Activated CD8-positive, alpha-beta T cell treated with anti-CD3 and anti-CD28 coated beads, Interleukin-2, amount 10 ng/mL, durations not matched to agents 7 days and 5 days (primary cell): Measurements from ENCODE around the gene HELZ. TPM values are rescaled to one million over a fixed set of nuclear protein-coding genes. Genes with fewer than 3 reads are reported as not detected.
A peak's percentile ranks its signal among the peaks of the same experiment; 100 is the strongest.

Experiments
- ATAC-seq: fragments of 150-1000 bp; cut with Tn5 transposase; one replicate; pipeline ENCODE4 v1.10.0; 2021; ENCODE audit warnings: moderate library complexity
- CTCF ChIA-PET: fragments of 350-600 bp; sonication (Branson Sonifier 250); formaldehyde crosslinking; loops from one replicate; lab custom pipeline; 2021; ENCODE audit warnings: antibody characterized with exemption; lab: Charles Lee
- POLR2A ChIA-PET: fragments of 350-600 bp; sonication (Branson Sonifier 250); formaldehyde crosslinking; loops from one replicate; lab custom pipeline; 2021; ENCODE audit warnings: antibody characterized with exemption; lab: Charles Lee
- DNase-seq: peaks from one replicate; pipeline ENCODE4 v3.0.0-alpha.2; 2020
- H3K27ac Mint-ChIP-seq: one replicate; pipeline ENCODE4 v1.8.0; 2021; ENCODE audit warnings: mild to moderate bottlenecking, mixed read lengths
- H3K27me3 Mint-ChIP-seq: one replicate; pipeline ENCODE4 v1.8.0; 2021; ENCODE audit warnings: low read depth, mixed read lengths
- H3K36me3 Mint-ChIP-seq: one replicate; pipeline ENCODE4 v1.8.0; 2021; ENCODE audit warnings: low read depth, mixed read lengths
- H3K4me1 Mint-ChIP-seq: one replicate; pipeline ENCODE4 v1.8.0; 2021; ENCODE audit warnings: low read depth, mixed read lengths
- H3K4me3 Mint-ChIP-seq: one replicate; pipeline ENCODE4 v1.8.0; 2021; ENCODE audit warnings: mild to moderate bottlenecking, mixed read lengths
- H3K9me3 Mint-ChIP-seq: one replicate; pipeline ENCODE4 v1.8.0; 2022; ENCODE audit warnings: mixed read lengths; ENCODE audit not compliant: insufficient read depth
- total RNA-seq, 2 experiments: library from RNA; stranded (reverse); gene quantifications; one replicate each; pipeline ENCODE4 v1.2.3, GENCODE V29; 2021

HELZ gene
- total RNA-seq, 2 experiments from 2014 or later = 69.1 to 76.6 TPM

DNA sequence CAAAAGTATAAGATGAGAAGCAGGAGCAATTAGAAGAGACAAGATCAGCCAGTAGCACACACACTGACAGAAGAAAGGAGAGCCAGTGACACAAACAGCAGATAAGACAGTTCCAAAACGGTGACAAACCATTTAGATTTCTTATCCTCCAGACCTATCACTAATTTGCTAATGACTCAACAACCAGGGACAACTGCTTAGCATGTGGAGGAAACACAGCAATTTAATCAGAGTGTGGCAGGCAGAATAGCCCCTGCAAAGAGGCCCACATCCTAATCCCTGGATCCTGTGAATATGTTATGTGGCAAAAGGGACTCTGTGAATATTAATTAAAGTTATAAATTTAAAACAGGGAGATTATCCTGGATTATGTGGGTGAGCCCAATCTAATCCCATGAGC, 119.6 kb downstream of the HELZ start:
- H3K4me3 Mint-ChIP-seq = no peak overlapping the region
- H3K27ac Mint-ChIP-seq = no peak overlapping the region
- H3K27me3 Mint-ChIP-seq = no peaks in the 10 kb centered on the region
- CTCF ChIA-PET = no interaction called here
- no peak for ATAC-seq
- POLR2A ChIA-PET = no interaction called here
- H3K4me1 Mint-ChIP-seq = peaks cover 3% of the 10 kb centered on the region
- no peaks in the 10 kb centered on the region for H3K9me3 Mint-ChIP-seq
- no peak for DNase-seq
- peaks cover 33% of the 10 kb centered on the region for H3K36me3 Mint-ChIP-seq

DNA sequence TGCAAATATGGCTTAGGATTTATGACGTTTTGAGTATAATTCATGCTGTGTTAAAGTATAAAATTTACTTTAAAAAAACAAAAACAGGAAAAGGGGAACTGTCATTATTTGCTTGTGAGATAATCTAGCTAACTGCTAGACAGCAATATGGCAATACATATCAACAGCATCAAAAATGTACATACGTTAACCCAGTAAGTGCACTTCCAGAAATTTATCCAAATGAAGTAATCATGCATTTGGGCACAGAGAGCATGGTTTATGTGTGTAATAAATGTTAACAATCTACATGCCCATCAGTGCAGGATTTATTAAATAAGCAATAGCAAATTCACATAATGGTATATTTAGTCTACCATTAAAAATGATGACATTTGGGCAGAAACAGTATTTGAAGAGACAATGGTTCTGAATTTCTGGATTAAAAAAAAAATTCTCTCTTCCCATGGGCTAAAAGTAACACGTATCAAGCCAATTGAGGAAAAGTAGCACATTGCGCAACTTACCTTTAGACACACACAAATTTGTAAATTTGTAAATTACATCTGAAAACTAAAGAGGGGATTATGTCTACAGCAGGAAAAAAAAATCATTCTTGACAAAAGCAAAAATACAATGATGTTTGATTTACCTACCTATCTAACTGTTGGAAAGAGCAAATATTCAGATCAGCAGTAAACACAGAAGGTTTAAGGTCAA, 120.4 kb downstream of the HELZ start:
- POLR2A ChIA-PET = no interaction called here
- ATAC-seq (no peak), DNase-seq (no peak)
- Mint-ChIP-seq H3K4me3 (no peak overlapping the region), H3K9me3 (no peaks in the 10 kb centered on the region), H3K36me3 (peaks cover 37% of the 10 kb centered on the region), H3K27ac (no peak overlapping the region), H3K4me1 (peaks cover 3% of the 10 kb centered on the region), H3K27me3 (no peaks in the 10 kb centered on the region)
- CTCF ChIA-PET = no interaction called here

DNA sequence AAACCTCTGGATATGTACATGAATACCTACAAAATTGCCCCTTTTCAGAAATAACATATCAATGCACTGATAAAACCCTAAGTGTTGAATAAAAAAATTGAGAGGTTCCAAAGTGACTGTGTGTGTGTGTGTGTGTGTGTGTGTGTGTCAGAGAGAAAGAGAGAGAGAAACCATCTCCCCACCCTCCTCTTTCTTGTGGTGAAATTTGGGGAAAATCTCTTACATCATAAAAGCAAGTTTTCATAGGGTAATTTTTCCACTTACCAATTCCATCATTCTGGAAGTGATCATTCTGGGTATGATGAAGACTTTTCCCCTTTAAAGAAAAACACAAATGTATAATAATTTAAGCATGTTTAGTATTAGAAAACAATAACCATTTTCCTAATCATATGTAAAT, 121.3 kb downstream of the HELZ start:
- no peak overlapping the region for H3K27ac Mint-ChIP-seq
- CTCF ChIA-PET = no interaction called here
- H3K36me3 Mint-ChIP-seq = peaks cover 42% of the 10 kb centered on the region
- POLR2A ChIA-PET = no interaction called here
- H3K4me1 Mint-ChIP-seq = peaks cover 3% of the 10 kb centered on the region
- H3K27me3 Mint-ChIP-seq = no peaks in the 10 kb centered on the region
- ATAC-seq (no peak), DNase-seq (no peak)
- no peak overlapping the region for H3K4me3 Mint-ChIP-seq
- H3K9me3 Mint-ChIP-seq = no peaks in the 10 kb centered on the region

DNA sequence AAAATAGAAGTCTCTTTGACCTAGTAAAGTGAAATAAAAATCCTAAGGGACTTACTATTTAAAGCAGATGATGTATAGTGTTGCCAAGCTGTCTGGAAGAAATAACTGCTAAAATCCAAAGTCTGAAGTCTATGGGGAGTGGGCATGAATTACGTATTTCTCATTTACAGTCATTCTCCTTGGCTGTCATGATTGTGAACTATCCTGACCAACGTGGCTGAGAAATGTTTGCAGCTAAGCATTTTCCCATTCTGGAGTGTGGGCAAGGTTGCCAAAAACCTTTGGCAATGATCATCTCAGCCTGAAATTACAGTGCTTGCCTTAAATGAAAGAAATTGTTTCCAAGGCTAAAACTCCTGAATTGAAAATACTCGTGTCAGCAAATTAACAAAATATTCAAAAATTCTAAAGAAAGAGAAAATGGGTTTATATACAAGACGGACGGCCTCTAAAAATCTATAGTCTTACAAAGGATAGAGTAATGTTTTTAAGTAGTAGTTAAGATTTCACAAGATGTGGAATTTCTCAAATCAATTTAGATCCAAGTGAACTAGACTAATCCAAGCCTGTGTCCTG, 123.6 kb downstream of the HELZ start:
- no peak overlapping the region for H3K27ac Mint-ChIP-seq
- peaks cover 8% of the 10 kb centered on the region for H3K9me3 Mint-ChIP-seq
- H3K4me1 Mint-ChIP-seq = peaks cover 2% of the 10 kb centered on the region
- no peak for ATAC-seq
- no peak for DNase-seq
- H3K27me3 Mint-ChIP-seq = no peaks in the 10 kb centered on the region
- H3K36me3 Mint-ChIP-seq = peaks cover 53% of the 10 kb centered on the region
- CTCF ChIA-PET = no interaction called here
- POLR2A ChIA-PET = no interaction called here
- no peak overlapping the region for H3K4me3 Mint-ChIP-seq

DNA sequence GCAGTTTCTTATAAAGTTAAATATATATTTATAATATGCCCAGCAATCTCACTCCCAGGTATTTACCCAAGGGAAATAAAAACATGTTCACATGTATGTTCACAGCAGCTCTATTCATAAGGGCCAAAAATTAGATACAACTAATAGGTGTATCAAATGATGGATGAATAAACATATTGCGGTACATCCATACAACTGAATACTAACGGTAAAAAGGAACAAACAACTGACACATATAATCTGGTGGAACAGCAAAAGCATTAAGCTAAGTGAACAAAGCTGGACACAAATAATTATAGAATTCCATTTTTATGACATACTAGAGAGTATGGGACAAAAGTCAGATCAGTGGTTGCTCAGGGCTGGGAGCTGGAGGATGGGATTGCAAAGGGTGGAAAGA, 125.9 kb downstream of the HELZ start:
- no peaks in the 10 kb centered on the region for H3K27me3 Mint-ChIP-seq
- DNase-seq (no peak), ATAC-seq (no peak)
- peaks cover 14% of the 10 kb centered on the region for H3K4me1 Mint-ChIP-seq
- H3K27ac Mint-ChIP-seq = no peak overlapping the region
- H3K36me3 Mint-ChIP-seq = peaks cover 72% of the 10 kb centered on the region
- POLR2A ChIA-PET = no interaction called here
- CTCF ChIA-PET = interaction anchor here (1.4 kb wide), 1 partner anchor 174 kb away, joined by 4 read pairs; no protein-coding TSS in a partner anchor
- no peak overlapping the region for H3K4me3 Mint-ChIP-seq
- H3K9me3 Mint-ChIP-seq = peaks cover 23% of the 10 kb centered on the region

DNA sequence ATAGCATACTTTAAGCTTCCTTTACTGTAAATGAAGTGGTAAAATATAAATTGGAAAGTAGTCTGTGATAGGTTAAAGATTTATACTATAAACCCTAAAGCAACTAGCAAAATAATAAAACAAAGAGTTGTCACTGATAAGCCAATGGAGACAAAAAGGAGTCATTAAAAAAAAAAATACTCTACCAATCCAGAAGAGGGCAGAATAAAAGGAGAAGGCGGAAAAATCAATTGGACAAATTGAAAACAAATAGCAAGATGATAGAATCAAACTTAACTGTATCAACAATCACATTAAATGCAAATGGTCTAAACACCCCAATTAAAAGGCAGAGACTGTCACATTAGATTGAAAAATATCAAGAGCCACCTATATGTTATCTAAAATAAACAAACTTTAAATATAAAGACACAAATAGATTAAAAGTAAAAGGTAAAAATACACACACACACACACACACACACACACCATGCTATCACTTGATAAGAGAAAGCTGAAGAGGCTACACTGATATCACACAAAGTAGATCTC, 128.9 kb downstream of the HELZ start:
- no peak overlapping the region for H3K4me3 Mint-ChIP-seq
- peaks cover 23% of the 10 kb centered on the region for H3K9me3 Mint-ChIP-seq
- DNase-seq (no peak), ATAC-seq (no peak)
- POLR2A ChIA-PET = no interaction called here
- H3K36me3 Mint-ChIP-seq = peaks cover 83% of the 10 kb centered on the region
- CTCF ChIA-PET = interaction anchor here (0.7 kb wide), 1 partner anchor 51 kb away, joined by 3 read pairs; no protein-coding TSS in a partner anchor
- no peak overlapping the region for H3K27ac Mint-ChIP-seq
- H3K4me1 Mint-ChIP-seq = peaks cover 14% of the 10 kb centered on the region
- no peaks in the 10 kb centered on the region for H3K27me3 Mint-ChIP-seq

DNA sequence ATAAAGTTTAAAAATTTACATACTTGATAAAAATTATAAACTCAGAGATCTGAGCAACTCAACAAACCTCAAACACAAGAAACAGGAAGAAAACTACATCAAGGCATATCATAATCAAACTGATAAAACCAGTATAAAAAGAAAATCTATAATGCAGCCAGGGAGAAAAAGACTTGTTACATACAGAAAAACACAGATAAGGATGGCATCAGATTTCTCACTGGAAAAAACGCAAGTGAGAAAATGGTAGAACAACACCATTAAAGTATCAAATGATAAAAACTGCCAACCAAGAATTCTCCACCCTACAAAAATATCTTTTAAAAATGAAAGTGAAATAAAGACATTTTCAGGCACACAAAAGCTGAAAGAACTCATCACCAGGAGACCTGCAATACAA, 129.6 kb downstream of the HELZ start:
- H3K36me3 Mint-ChIP-seq = peaks cover 81% of the 10 kb centered on the region
- peaks cover 23% of the 10 kb centered on the region for H3K9me3 Mint-ChIP-seq
- peaks cover 14% of the 10 kb centered on the region for H3K4me1 Mint-ChIP-seq
- DNase-seq (no peak), ATAC-seq (no peak)
- no peak overlapping the region for H3K4me3 Mint-ChIP-seq
- ChIA-PET CTCF (interaction anchor here (0.7 kb wide), 1 partner anchor 52 kb away, joined by 3 read pairs; no protein-coding TSS in a partner anchor), POLR2A (no interaction called here)
- no peaks in the 10 kb centered on the region for H3K27me3 Mint-ChIP-seq
- H3K27ac Mint-ChIP-seq = no peak overlapping the region

DNA sequence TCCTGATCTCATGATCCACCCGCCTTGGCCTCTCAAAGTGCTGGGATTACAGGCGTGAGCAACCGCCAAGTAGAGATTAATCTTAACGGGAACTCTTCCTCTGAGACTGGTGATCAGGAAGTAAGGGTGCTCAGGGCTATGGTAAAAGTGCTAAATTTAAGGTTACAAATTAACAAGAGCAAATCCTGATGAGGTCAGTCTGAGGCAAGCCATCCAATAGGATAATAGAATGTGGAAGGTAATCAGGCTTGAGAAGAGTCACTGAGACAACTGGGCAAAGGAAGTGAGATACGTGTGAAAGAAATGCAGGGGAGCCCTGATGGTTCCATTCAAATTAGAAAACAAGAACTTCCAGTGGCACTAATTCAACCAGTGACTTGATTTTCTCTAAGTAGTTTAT, 131.5 kb downstream of the HELZ start:
- Mint-ChIP-seq H3K4me3 (no peak overlapping the region), H3K27ac (no peak overlapping the region)
- POLR2A ChIA-PET = no interaction called here

DNA sequence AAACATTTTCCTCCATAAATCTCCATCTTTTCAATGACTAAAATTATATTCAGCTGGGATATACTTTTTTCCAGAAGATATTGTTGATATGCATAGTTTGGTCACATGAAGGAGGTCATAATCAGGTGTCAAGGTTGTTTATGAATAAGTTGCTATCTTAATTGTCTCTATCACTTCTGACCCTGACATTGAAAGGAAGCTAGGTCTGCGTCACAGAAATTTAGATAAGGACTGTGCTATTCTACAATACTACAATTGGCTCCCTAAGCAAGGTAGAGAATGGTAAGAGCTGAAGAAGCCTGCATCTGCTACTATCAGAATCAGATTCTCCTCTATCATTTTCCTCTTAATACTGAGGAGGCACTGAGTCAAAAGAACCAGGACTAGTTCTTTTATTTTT, 133.2 kb downstream of the HELZ start:
- Mint-ChIP-seq H3K27ac (no peak overlapping the region), H3K4me1 (peaks cover 12% of the 10 kb centered on the region), H3K27me3 (no peaks in the 10 kb centered on the region), H3K36me3 (peaks cover 77% of the 10 kb centered on the region), H3K9me3 (peaks cover 14% of the 10 kb centered on the region), H3K4me3 (no peak overlapping the region)
- ChIA-PET CTCF (no interaction called here), POLR2A (no interaction called here)
- no peak for DNase-seq
- ATAC-seq = no peak

More for the DNA sequence above, 131.5 kb downstream of the HELZ start:
- DNase-seq = no peak
- peaks cover 77% of the 10 kb centered on the region for H3K36me3 Mint-ChIP-seq
- peaks cover 22% of the 10 kb centered on the region for H3K9me3 Mint-ChIP-seq
- no peak for ATAC-seq
- H3K4me1 Mint-ChIP-seq = peaks cover 14% of the 10 kb centered on the region
- no peaks in the 10 kb centered on the region for H3K27me3 Mint-ChIP-seq
- CTCF ChIA-PET = interaction anchor here (0.7 kb wide), 1 partner anchor 175 kb away, joined by 3 read pairs; no protein-coding TSS in a partner anchor

DNA sequence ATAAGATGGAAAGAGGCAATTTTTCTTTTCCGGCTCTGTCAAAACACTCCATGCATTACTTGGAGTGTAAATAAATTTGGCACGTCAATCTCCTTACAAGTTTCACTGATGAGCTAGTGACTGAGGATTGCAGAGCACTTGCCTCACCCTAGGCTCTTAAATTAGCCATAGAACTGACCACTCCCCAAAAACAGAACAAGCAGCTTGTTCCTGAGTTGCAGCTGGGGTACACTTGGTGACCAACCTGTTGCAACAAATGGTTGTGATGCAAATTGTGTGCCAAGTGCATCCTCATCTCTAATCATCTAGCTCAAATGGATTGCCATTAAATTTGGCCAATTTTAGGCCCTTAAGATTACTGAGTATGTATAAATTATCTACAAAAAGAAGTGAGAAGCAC, 133.7 kb downstream of the HELZ start:
- ATAC-seq (no peak), DNase-seq (no peak)
- POLR2A ChIA-PET = no interaction called here
- CTCF ChIA-PET = no interaction called here
- H3K4me1 Mint-ChIP-seq = peaks cover 12% of the 10 kb centered on the region
- peaks cover 14% of the 10 kb centered on the region for H3K9me3 Mint-ChIP-seq
- H3K36me3 Mint-ChIP-seq = peaks cover 73% of the 10 kb centered on the region
- no peaks in the 10 kb centered on the region for H3K27me3 Mint-ChIP-seq
- no peak overlapping the region for H3K4me3 Mint-ChIP-seq
- no peak overlapping the region for H3K27ac Mint-ChIP-seq

DNA sequence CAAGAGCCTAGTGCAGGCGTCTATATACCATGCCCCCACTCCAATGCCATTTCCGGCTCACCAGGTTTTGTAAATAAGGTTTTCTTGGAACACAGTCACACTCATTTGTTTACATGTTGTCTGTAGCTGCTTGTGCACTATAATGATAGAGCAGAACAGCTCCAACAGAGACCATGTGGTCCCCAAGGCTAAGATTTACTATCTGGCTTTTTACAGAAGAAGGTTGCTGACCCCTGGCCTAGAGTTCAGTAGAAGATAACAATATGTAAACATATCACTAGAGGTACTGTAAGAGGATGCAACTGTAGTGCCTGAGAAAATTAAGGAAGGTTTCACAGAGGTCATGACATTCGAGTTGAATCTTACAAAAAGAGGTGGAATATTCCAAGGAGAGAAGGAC, 134.4 kb downstream of the HELZ start:
- Mint-ChIP-seq H3K9me3 (peaks cover 8% of the 10 kb centered on the region), H3K27me3 (no peaks in the 10 kb centered on the region), H3K4me3 (no peak overlapping the region), H3K36me3 (peaks cover 69% of the 10 kb centered on the region), H3K4me1 (peaks cover 7% of the 10 kb centered on the region), H3K27ac (no peak overlapping the region)
- DNase-seq = no peak
- no peak for ATAC-seq
- CTCF ChIA-PET = no interaction called here
- POLR2A ChIA-PET = no interaction called here

DNA sequence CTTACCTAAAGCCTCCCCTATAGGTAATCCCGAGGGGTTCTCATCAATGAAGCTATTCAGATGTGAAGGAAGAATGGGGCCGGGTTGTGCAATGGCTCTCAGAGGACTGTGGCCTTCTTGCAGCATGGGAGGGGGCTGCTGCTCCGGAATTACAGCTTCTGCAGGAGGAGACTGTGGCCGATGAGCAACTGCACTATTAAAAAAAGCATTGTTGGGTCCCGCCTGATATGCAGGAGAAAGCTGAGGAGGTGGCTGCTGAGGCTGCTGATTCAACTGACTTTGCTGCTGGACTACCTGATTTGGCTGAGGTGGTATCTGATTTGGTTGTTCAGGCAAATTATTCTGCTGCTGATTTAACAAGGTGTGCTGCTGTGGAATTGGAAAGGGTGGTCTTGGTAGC, 135.9 kb downstream of the HELZ start:
- CTCF ChIA-PET = interaction anchor here (1.4 kb wide), 1 partner anchor 27 kb away, joined by 5 read pairs; no protein-coding TSS in a partner anchor
- Mint-ChIP-seq H3K36me3 (peaks cover 65% of the 10 kb centered on the region), H3K4me3 (no peak overlapping the region), H3K27ac (peak overlapping the region; percentile 19), H3K4me1 (no peaks in the 10 kb centered on the region), H3K9me3 (no peaks in the 10 kb centered on the region), H3K27me3 (no peaks in the 10 kb centered on the region)
- ATAC-seq (no peak), DNase-seq (no peak)
- POLR2A ChIA-PET = no interaction called here
